GM23338 (cell line): ENCODE measurements around the gene KIAA1549.

Experiments used
- CREB1 ChIP-seq: fragments of 250-450 bp; sonication (Bioruptor Pico); IDR thresholded peaks from 2 replicates; pipeline ENCODE4 v1.5.0; 2020; ENCODE audit warnings: low read depth, mild to moderate bottlenecking, moderate library complexity
- EZH2 ChIP-seq: fragments of 200-600 bp; sonication (generic); IDR thresholded peaks from one replicate; pipeline ENCODE4 v1.8.0; 2017; ENCODE audit warnings: antibody characterized with exemption, mild to moderate bottlenecking, low read depth; ENCODE audit not compliant: unreplicated experiment
- TF ChIP-seq, protein P1 (sequence below), 2 experiments: fragments of 200-600 bp in 1 of 2; sonication (generic) in 1 of 2; conservative IDR thresholded peaks; 2 replicates each; pipeline versions ENCODE4 v1.5.1 to v1.6.1; 2016 to 2017; ENCODE audit warnings: antibody characterized with exemption in 2 of 2, low read depth in 2 of 2, mild to moderate bottlenecking in 2 of 2, moderate library complexity in 1 of 2

- TF ChIP-seq, protein P1, sequence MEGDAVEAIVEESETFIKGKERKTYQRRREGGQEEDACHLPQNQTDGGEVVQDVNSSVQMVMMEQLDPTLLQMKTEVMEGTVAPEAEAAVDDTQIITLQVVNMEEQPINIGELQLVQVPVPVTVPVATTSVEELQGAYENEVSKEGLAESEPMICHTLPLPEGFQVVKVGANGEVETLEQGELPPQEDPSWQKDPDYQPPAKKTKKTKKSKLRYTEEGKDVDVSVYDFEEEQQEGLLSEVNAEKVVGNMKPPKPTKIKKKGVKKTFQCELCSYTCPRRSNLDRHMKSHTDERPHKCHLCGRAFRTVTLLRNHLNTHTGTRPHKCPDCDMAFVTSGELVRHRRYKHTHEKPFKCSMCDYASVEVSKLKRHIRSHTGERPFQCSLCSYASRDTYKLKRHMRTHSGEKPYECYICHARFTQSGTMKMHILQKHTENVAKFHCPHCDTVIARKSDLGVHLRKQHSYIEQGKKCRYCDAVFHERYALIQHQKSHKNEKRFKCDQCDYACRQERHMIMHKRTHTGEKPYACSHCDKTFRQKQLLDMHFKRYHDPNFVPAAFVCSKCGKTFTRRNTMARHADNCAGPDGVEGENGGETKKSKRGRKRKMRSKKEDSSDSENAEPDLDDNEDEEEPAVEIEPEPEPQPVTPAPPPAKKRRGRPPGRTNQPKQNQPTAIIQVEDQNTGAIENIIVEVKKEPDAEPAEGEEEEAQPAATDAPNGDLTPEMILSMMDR (conservative IDR thresholded peaks at IDR 0.05; ENCODE audit: low read depth in 2 of 2): no peak
- TF ChIP-seq EZH2 (no peak), CREB1 (CRISPR knock-in tag) (no peak)
These were observed 176.6 kb downstream of the KIAA1549 start for GRCh38 chr7:138804618-138805017.
